22Rv1 (cell line): ENCODE data around the gene LRRN3.

Source experiments
- CTCF ChIP-seq: fragments of 450-650 bp; IDR thresholded peaks from 2 replicates; pipeline ENCODE4 v1.5.1; 2017; ENCODE audit warnings: mild to moderate bottlenecking
- ZFX ChIP-seq: fragments of 450-650 bp; IDR thresholded peaks from 2 replicates; pipeline ENCODE4 v1.6.1; 2017; ENCODE audit warnings: antibody characterized with exemption, borderline replicate concordance

- TF ChIP-seq CTCF (no peak), ZFX (no peak)
Measured at GRCh38 chr7:111092406-111093236, 1.7 kb downstream of the LRRN3 start.
